ENCODE results near the gene NCOA5. TPM values are rescaled to one million over a fixed set of nuclear protein-coding genes. Genes with fewer than 3 reads are reported as not detected.

Gene NCOA5
- total RNA-seq, 2 experiments from 2014 or later = 9.7 to 10.5 TPM

- peaks cover 84% of the 10 kb centered on the region for H3K27me3 Mint-ChIP-seq
- DNase-seq = peak in 1 of 14 experiments; percentile 37
- Histone ChIP-seq H3K27ac (ENCODE audit: low read depth in 1 of 2, low read length in 2 of 2) (no peak overlapping the region), H3K27me3 (ENCODE audit: control insufficient read depth in 1 of 2, insufficient read depth in 2 of 2, low read length in 2 of 2) (peaks cover 47 to 52% of the 10 kb centered on the region in 2 experiments), H3K9me3 (ENCODE audit: control insufficient read depth in 1 of 2, insufficient read depth in 1 of 2, low read length in 2 of 2) (peaks cover 0 to 26% of the 10 kb centered on the region in 2 experiments), H3K4me1 (ENCODE audit: insufficient read depth, low read length) (peaks cover 61% of the 10 kb centered on the region), H3K36me3 (ENCODE audit: insufficient read depth, low read length) (no peaks in the 10 kb centered on the region), H3K4me3 (ENCODE audit: low read length) (peak overlapping the region; percentile 43)
- H3K9me3 Mint-ChIP-seq = no peaks in the 10 kb centered on the region
- H3K36me3 Mint-ChIP-seq (ENCODE audit: low read depth) = no peaks in the 10 kb centered on the region
- intact Hi-C loops (cut with DNase I, micrococcal nuclease) = loop anchor here (5.0 kb wide), 1 partner anchor 41 kb away; the partner anchor contains the start of gene ZNF335 (in 2 of the 2)
- CTCF ChIA-PET = interaction anchor here (0.7 to 3.4 kb wide), 10 partner anchors 9 to 218 kb away, joined by 3 to 27 read pairs (median 10); no protein-coding TSS in a partner anchor
- POLR2A ChIA-PET = interaction anchor here (0.8 to 2.9 kb wide), 5 partner anchors 8 to 161 kb away, joined by 3 to 11 read pairs (median 3); no protein-coding TSS in a partner anchor
- no peak overlapping the region for H3K27ac Mint-ChIP-seq
- ATAC-seq (ENCODE audit: poor library complexity) = no peak
- TF ChIP-seq CTCF (IDR thresholded peaks at IDR 0.05) = no peak
- peaks cover 68% of the 10 kb centered on the region for H3K4me1 Mint-ChIP-seq (ENCODE audit: low read depth)
- H3K4me3 Mint-ChIP-seq = peak overlapping the region; percentile 8
These were observed 76.4 kb downstream of the NCOA5 start for GRCh38 chr20:46013322-46013828.

- Mint-ChIP-seq H3K4me1 (ENCODE audit: low read depth) (peaks cover 72% of the 10 kb centered on the region), H3K4me3 (peak overlapping the region; percentile 55), H3K36me3 (ENCODE audit: low read depth) (no peaks in the 10 kb centered on the region), H3K27ac (no peak overlapping the region), H3K9me3 (no peaks in the 10 kb centered on the region), H3K27me3 (peaks cover 83% of the 10 kb centered on the region)
- Histone ChIP-seq H3K4me3 (ENCODE audit: low read length) (no peak overlapping the region), H3K9me3 (ENCODE audit: control insufficient read depth in 1 of 2, insufficient read depth in 1 of 2, low read length in 2 of 2) (peaks cover 0 to 26% of the 10 kb centered on the region in 2 experiments), H3K4me1 (ENCODE audit: insufficient read depth, low read length) (peaks cover 66% of the 10 kb centered on the region), H3K27ac (ENCODE audit: low read depth in 1 of 2, low read length in 2 of 2) (no peak overlapping the region), H3K27me3 (ENCODE audit: control insufficient read depth in 1 of 2, insufficient read depth in 2 of 2, low read length in 2 of 2) (peaks cover 47 to 55% of the 10 kb centered on the region in 2 experiments), H3K36me3 (ENCODE audit: insufficient read depth, low read length) (no peaks in the 10 kb centered on the region)
- no peak for TF ChIP-seq CTCF (IDR thresholded peaks at IDR 0.05)
- DNase-seq = no peak
- ATAC-seq (ENCODE audit: poor library complexity) = no peak
- intact Hi-C loops (cut with DNase I, micrococcal nuclease) = loop anchor here (5.0 kb wide), 1 partner anchor 41 kb away; the partner anchor contains the start of gene ZNF335 (in 2 of the 2)
- ChIA-PET POLR2A (interaction anchor here (0.8 to 2.9 kb wide), 5 partner anchors 8 to 161 kb away, joined by 3 to 11 read pairs (median 3); no protein-coding TSS in a partner anchor), CTCF (interaction anchor here (0.7 to 3.4 kb wide), 6 partner anchors 8 to 43 kb away, joined by 6 to 27 read pairs (median 14); no protein-coding TSS in a partner anchor)
These were observed 76.8 kb downstream of the NCOA5 start for GRCh38 chr20:46012921-46013320.

GRCh38 chr20:46011631-46012482, 77.9 kb downstream of the NCOA5 start:
- DNase-seq = peak in 6 of 14 experiments; percentile 15 to 67 (median 37)
- peaks cover 72% of the 10 kb centered on the region for H3K4me1 ChIP-seq (ENCODE audit: insufficient read depth, low read length)
- no peaks in the 10 kb centered on the region for H3K36me3 Mint-ChIP-seq (ENCODE audit: low read depth)
- H3K9me3 ChIP-seq (ENCODE audit: control insufficient read depth in 1 of 2, insufficient read depth in 1 of 2, low read length in 2 of 2) = peaks cover 0 to 26% of the 10 kb centered on the region in 2 experiments
- H3K9me3 Mint-ChIP-seq = no peaks in the 10 kb centered on the region
- ATAC-seq (ENCODE audit: poor library complexity) = no peak
- H3K27ac Mint-ChIP-seq = peak overlapping the region; percentile 64
- no peak overlapping the region for H3K4me3 ChIP-seq (ENCODE audit: low read length)
- H3K27ac ChIP-seq (ENCODE audit: low read depth in 1 of 2, low read length in 2 of 2) = no peak overlapping the region
- peak overlapping the region; percentile 71 for H3K4me3 Mint-ChIP-seq
- intact Hi-C loops (cut with DNase I, micrococcal nuclease) = loop anchor here (5.0 kb wide), 1 partner anchor 40 kb away; the partner anchor contains the start of gene ZNF335 (in 2 of the 2)
- peaks cover 78% of the 10 kb centered on the region for H3K27me3 Mint-ChIP-seq
- CTCF ChIA-PET = interaction anchor here (3.4 kb wide), 1 partner anchor 11 kb away, joined by 14 read pairs; no protein-coding TSS in a partner anchor
- no peaks in the 10 kb centered on the region for H3K36me3 ChIP-seq (ENCODE audit: insufficient read depth, low read length)
- no peak for TF ChIP-seq CTCF (IDR thresholded peaks at IDR 0.05)
- peaks cover 75% of the 10 kb centered on the region for H3K4me1 Mint-ChIP-seq (ENCODE audit: low read depth)
- peaks cover 47 to 55% of the 10 kb centered on the region in 2 experiments for H3K27me3 ChIP-seq (ENCODE audit: control insufficient read depth in 1 of 2, insufficient read depth in 2 of 2, low read length in 2 of 2)
- POLR2A ChIA-PET = interaction anchor here (2.4 kb wide), 1 partner anchor 78 kb away, joined by 9 read pairs; the partner anchor contains the start of gene PCIF1
